Measurements from ENCODE around the gene MB21D2. TPM values are rescaled to one million over a fixed set of nuclear protein-coding genes. Genes with fewer than 3 reads are reported as not detected.

The MB21D2 gene
- total RNA-seq, 1 experiment from 2014 or later = 19.7 TPM

GRCh38 chr3:192817506-192817905, 100.2 kb downstream of the MB21D2 start:
- TF ChIP-seq, protein P1, sequence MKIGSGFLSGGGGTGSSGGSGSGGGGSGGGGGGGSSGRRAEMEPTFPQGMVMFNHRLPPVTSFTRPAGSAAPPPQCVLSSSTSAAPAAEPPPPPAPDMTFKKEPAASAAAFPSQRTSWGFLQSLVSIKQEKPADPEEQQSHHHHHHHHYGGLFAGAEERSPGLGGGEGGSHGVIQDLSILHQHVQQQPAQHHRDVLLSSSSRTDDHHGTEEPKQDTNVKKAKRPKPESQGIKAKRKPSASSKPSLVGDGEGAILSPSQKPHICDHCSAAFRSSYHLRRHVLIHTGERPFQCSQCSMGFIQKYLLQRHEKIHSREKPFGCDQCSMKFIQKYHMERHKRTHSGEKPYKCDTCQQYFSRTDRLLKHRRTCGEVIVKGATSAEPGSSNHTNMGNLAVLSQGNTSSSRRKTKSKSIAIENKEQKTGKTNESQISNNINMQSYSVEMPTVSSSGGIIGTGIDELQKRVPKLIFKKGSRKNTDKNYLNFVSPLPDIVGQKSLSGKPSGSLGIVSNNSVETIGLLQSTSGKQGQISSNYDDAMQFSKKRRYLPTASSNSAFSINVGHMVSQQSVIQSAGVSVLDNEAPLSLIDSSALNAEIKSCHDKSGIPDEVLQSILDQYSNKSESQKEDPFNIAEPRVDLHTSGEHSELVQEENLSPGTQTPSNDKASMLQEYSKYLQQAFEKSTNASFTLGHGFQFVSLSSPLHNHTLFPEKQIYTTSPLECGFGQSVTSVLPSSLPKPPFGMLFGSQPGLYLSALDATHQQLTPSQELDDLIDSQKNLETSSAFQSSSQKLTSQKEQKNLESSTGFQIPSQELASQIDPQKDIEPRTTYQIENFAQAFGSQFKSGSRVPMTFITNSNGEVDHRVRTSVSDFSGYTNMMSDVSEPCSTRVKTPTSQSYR (CRISPR knock-in tag; IDR thresholded peaks at IDR 0.05) = no peak
- TF ChIP-seq NR3C1 (CRISPR knock-in tag; conservative IDR thresholded peaks at IDR 0.05; ENCODE audit: low read depth) (no peak), SMAD4 (CRISPR knock-in tag; IDR thresholded peaks at IDR 0.05) (no peak), ZNF671 (CRISPR knock-in tag; IDR thresholded peaks at IDR 0.05) (no peak), EMX1 (CRISPR knock-in tag; IDR thresholded peaks at IDR 0.05) (no peak), ZNF425 (CRISPR knock-in tag; conservative IDR thresholded peaks at IDR 0.05) (no peak), MYBL2 (CRISPR knock-in tag; IDR thresholded peaks at IDR 0.05) (no peak), IRF2 (CRISPR knock-in tag; IDR thresholded peaks at IDR 0.05; ENCODE audit: borderline replicate concordance, low read depth) (no peak), PREB (CRISPR knock-in tag; IDR thresholded peaks at IDR 0.05; ENCODE audit: borderline replicate concordance) (no peak), ATF1 (CRISPR knock-in tag; IDR thresholded peaks at IDR 0.05) (no peak), ZNF532 (CRISPR knock-in tag; IDR thresholded peaks at IDR 0.05; ENCODE audit: borderline replicate concordance) (no peak), NFE2L1 (CRISPR knock-in tag; IDR thresholded peaks at IDR 0.05) (no peak), TEAD4 (CRISPR knock-in tag; IDR thresholded peaks at IDR 0.05) (no peak), ZNF317 (CRISPR knock-in tag; IDR thresholded peaks at IDR 0.05; ENCODE audit: borderline replicate concordance, low read depth) (no peak), ZNF263 (CRISPR knock-in tag; IDR thresholded peaks at IDR 0.05; ENCODE audit: low read depth) (no peak)
- TF ChIP-seq, protein P2, sequence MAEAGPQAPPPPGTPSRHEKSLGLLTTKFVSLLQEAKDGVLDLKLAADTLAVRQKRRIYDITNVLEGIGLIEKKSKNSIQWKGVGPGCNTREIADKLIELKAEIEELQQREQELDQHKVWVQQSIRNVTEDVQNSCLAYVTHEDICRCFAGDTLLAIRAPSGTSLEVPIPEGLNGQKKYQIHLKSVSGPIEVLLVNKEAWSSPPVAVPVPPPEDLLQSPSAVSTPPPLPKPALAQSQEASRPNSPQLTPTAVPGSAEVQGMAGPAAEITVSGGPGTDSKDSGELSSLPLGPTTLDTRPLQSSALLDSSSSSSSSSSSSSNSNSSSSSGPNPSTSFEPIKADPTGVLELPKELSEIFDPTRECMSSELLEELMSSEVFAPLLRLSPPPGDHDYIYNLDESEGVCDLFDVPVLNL (CRISPR knock-in tag; IDR thresholded peaks at IDR 0.05; ENCODE audit: borderline replicate concordance, low read depth) = no peak
- TF ChIP-seq, protein P3, sequence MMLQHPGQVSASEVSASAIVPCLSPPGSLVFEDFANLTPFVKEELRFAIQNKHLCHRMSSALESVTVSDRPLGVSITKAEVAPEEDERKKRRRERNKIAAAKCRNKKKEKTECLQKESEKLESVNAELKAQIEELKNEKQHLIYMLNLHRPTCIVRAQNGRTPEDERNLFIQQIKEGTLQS (CRISPR knock-in tag; conservative IDR thresholded peaks at IDR 0.05) = no peak
- H3K27ac Mint-ChIP-seq = peak overlapping the region; percentile 8; the same call in 1 of the 2 replicates
- H3K4me1 Mint-ChIP-seq = peaks cover 68% of the 10 kb centered on the region
- H3K9me3 Mint-ChIP-seq = no peaks in the 10 kb centered on the region
- H3K4me3 Mint-ChIP-seq = no peak overlapping the region
- DNase-seq (ENCODE audit: low spot score) (no peak), ATAC-seq (peak; percentile 34; the same call in 1 of the 2 replicates)
- POLR2A ChIA-PET = no interaction called here
- no peaks in the 10 kb centered on the region for H3K27me3 Mint-ChIP-seq (ENCODE audit: low read depth)
- CTCF ChIA-PET = interaction anchor here (0.9 to 3.1 kb wide), 14 partner anchors 40 to 369 kb away, joined by 3 to 21 read pairs (median 6); partner anchors contain the start of gene MB21D2
- H3K36me3 Mint-ChIP-seq = no peaks in the 10 kb centered on the region

Data from WTC11 (cell line).